Measurements from ENCODE around the gene GBGT1. TPM values are rescaled to one million over a fixed set of nuclear protein-coding genes. Genes with fewer than 3 reads are reported as not detected.

The GBGT1 gene
- total RNA-seq, 4 donors from 2014 or later, result 3.6 to 13.5 (median 5.3) TPM

DNA sequence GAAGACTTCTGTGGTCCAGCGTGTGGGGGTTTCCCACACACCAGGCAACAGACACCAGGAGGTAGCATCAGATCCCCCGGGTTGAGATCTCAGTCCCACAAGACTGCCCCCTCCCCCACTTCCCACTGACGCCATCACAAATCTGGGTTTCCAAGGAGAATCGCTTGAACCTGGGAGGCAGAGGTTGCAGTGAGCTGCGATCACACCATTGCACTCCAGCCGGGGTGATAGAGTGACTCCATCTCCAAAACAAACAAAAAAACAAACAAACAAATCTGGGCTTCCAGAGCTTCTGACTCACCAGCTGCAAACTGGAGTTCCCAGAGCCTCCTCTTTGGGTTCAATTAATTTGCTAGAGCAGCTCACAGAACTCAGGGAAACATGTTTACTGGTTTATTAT lies 4.7 kb upstream of the GBGT1 start:
- no peak overlapping the region for H3K4me3 ChIP-seq (ENCODE audit: low read depth, poor library complexity, severe bottlenecking)
- DNase-seq (ENCODE audit: low spot score in 2 of 2), result no peak
- intact Hi-C loops (cut with DNase I; ENCODE audit: low total_unique reads), result no loop called here
- 79 to 80% methylated on average over 5 to 6 of the region's 6 CpGs for WGBS, 2 donors
- no peak for TF ChIP-seq CTCF (IDR thresholded peaks at IDR 0.05)
- no peak for TF ChIP-seq POLR2A (IDR thresholded peaks at IDR 0.05)

- no peak for DNase-seq (ENCODE audit: low spot score in 2 of 2)
- intact Hi-C loops (cut with DNase I; ENCODE audit: low total_unique reads), result no loop called here
- H3K4me3 ChIP-seq (ENCODE audit: low read depth, poor library complexity, severe bottlenecking), result no peak overlapping the region
- WGBS, 2 donors, result 77 to 84% methylated on average over 3 of the region's 3 CpGs
- no peak for TF ChIP-seq CTCF (IDR thresholded peaks at IDR 0.05)
- TF ChIP-seq POLR2A (IDR thresholded peaks at IDR 0.05), result no peak
Observed at GRCh38 chr9:133167769-133168168, 4.1 kb upstream of the GBGT1 start.

DNA sequence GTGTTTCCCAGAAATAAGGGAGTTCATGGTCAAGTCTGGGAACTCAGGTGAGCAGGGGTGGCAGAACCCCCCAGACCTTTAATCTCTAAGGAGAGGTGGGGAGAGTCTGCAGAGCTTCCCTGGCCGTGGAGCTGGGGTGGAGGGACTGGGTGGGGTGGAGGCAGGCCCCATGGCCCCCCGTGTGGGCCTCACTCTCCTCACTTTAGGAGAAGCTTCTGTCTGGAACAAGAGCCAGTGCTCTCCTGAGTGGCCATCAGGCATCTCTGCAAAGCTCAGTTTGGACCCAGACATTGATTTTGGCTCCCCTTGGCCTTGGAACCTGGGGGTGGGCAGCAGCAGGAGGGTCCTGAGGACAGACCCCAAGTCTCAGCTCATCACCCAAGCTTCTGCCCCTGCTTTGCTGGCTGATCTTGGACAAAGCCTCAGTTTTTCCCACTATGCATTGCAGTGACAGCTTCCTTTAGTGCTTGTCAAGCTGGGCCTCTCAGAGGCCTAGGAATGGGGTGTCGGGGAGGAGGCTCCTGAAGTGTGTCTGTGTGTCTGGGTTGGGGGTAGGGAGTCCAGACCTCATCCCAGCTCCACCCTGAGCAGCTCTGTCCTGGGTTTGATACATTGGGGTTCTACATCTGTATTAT lies 3.5 kb upstream of the GBGT1 start:
- no peak for DNase-seq (ENCODE audit: low spot score in 2 of 2)
- intact Hi-C loops (cut with DNase I; ENCODE audit: low total_unique reads), result no loop called here
- 83 to 93% methylated on average over 3 of the region's 3 CpGs for WGBS, 2 donors
- no peak overlapping the region for H3K4me3 ChIP-seq (ENCODE audit: low read depth, poor library complexity, severe bottlenecking)
- no peak for TF ChIP-seq POLR2A (IDR thresholded peaks at IDR 0.05)
- TF ChIP-seq CTCF (IDR thresholded peaks at IDR 0.05), result no peak

- no peak for DNase-seq (ENCODE audit: low spot score in 2 of 2)
- no peak overlapping the region for H3K4me3 ChIP-seq (ENCODE audit: low read depth, poor library complexity, severe bottlenecking)
- TF ChIP-seq CTCF (IDR thresholded peaks at IDR 0.05) (no peak), POLR2A (IDR thresholded peaks at IDR 0.05) (no peak)
- intact Hi-C loops (cut with DNase I; ENCODE audit: low total_unique reads), result no loop called here
- WGBS, 2 donors, result 77 to 82% methylated on average over 17 of the region's 17 CpGs
Observed at GRCh38 chr9:133166392-133166791, 2.7 kb upstream of the GBGT1 start.

- intact Hi-C loops (cut with DNase I; ENCODE audit: low total_unique reads), result no loop called here
- TF ChIP-seq POLR2A (IDR thresholded peaks at IDR 0.05) (no peak), CTCF (IDR thresholded peaks at IDR 0.05) (no peak)
- DNase-seq (ENCODE audit: low spot score in 2 of 2), result no peak
- no peak overlapping the region for H3K4me3 ChIP-seq (ENCODE audit: low read depth, poor library complexity, severe bottlenecking)
- WGBS, 2 donors, result 94 to 100% methylated on average over 2 of the region's 2 CpGs
Observed at GRCh38 chr9:133165452-133165730, 1.7 kb upstream of the GBGT1 start.

DNA sequence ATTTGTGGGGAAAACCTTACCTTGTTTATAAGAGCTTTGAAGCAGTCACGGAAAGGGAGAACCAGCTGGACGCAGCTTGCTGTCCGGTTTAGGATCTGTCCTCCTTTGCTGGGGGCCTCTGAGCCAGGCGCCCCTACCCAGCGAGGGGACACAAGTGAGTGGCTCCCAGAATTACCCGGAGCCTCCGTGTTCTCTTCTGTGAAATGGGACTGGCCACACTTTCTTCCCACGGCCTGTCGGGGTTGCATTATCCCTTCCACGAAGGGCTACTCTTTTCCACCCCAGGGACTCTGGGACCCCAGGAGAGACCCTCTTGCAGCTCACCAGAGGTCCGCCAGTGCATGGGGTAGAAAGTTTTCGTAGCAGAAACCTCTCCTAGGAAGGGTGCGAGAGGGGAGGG lies 477 bp upstream of the GBGT1 start:
- 71 to 77% methylated on average over 13 of the region's 13 CpGs for WGBS, 2 donors
- intact Hi-C loops (cut with DNase I; ENCODE audit: low total_unique reads), result no loop called here
- DNase-seq (ENCODE audit: low spot score in 2 of 2), result no peak
- TF ChIP-seq POLR2A (IDR thresholded peaks at IDR 0.05) (no peak), CTCF (IDR thresholded peaks at IDR 0.05) (no peak)
- H3K4me3 ChIP-seq (ENCODE audit: low read depth, poor library complexity, severe bottlenecking), result peak overlapping the region; percentile 55
